Measurements from ENCODE around the gene C16orf92.
"Not testable (repeated sequence)": the region's sequence is repeated elsewhere in the genome, so short reads cannot be mapped to it uniquely, and the experiment has no call there.

Gene C16orf92

DNA sequence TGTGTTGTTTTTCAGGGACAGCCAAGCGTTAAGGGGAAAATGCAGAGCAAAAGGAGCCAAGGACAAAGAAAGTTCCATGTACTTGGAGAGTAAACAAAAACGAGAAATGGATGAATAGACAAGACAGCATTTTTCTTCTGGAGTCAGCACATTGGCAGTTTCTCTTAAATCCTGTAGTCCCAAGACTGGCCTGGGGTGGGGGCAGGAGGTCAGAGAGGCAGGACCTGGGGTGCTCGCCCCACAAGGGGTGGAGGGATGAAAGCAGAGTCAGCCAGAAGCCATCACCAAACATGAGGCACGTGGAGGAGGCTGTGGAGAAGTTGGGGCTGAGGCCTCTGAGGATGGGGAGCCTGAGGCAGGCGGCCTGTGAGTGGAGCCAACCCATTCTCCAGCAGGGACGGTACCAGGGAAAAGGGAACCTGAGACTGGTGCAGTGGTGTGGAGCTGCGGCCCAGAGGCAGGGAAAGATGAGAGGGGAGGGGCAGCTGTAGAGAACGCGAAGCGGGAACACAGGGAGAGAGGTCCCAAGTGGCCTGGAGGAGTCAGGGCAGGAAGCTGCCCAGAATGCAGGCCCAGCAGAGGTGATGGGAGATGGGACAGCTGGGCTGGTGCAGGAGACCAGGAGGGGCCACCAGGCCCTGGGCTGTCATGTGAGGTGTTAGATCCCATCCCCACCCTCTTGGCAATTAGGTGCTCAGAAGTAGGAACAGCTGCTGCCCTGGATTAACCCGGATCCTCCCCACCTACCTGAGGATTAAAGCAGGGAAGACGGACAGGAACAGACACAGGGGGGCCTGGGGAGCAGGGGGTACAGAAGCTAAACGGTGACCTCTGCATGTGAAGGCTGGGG, 4.8 kb downstream of the C16orf92 start:
- DNase-seq, result no peak

DNA sequence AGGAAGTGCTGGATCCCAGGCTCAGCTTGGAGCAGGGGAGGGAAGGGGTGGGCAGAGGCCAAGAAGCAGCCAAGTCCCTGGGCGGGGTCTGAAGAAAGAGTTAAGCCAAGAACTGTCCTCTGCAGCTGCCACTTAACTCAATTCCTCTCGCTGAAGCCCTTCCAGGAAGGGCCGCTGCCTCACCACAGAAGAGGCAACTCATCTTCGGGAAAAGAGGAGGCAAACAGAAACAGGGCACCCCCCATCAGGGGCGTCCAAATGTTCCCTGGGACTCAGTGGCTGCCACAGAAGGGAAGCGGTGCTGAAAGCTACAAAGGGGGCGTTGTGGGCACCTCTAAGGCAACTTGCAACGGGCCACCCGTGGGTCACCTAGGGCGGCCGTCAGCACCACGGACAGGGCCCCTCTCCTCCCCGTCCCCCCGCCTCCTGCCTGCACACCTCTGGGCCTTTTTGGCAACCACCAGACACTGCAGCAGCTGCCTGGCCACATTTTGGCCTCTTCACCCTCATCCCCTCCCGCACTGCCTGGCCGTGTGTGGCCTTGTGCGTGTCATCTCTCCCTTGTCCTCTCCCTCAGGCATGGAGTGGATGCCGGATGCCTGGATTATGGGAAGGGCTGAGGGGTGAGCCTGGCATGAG, 5.6 kb downstream of the C16orf92 start:
- DNase-seq, result no peak

DNA sequence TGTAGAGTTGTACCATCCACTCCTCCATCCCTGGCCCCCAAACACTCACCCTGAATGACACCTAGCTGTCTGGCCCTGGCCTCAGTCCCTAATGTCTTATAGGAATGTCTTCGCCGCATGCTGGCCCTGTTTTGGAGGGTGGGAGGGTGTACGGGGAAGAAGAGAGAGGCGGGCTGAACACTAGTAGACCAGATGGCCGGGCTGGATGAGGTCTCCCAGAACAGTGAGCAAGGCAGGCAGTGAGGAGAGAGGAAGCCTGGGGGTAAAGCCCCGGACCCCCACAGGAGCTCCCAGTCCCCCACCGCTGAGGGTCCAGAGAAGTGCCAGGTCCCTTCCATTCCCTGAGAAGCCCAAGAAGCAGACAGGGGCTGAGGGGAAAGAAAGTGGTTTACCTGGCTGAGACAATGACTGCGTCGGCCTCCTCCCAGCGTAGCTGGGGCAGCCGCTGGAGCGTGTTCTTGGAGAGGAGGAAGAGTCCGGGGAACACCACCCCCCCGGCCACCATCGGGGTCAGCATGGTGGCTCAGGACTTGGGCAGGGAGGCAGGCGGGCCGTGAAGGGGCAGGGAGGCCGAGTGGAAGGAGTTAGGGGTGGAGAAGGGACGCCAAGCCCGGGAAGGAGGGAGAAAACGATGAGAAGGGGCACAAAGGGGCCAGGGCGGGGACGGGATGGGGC, 7.2 kb downstream of the C16orf92 start:
- DNase-seq, result no peak

DNA sequence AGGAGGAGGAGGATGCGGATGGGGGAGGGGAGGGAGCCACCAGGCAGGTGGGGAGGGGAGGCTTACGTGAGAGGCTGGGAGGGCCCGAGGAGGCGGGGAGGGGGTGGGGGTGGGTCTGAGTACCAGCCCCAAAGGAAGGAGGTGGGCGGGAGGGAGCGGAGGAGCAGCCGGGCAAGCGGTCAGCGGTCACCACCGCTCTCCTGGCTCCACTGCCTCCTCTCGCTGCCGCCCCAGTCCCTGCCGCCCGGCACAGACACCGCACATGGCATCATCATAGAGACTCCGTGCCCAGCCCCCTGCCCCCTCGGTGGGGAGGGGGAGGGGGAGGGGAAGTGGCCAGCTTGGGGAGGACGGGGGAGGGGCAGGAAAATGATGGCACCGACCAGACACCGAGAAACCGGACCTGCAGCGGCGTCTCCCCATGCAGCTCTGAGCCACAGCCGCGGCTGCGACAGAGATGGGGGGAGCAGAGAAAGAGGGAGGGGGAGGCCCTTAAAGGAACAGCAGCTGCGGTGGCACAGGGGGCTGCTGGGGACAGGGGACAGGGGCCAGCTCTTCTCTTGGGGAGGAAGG, 7.9 kb downstream of the C16orf92 start, which contains the start of gene TLCD3B:
TSS of gene TLCD3B (minus strand) at position 431 of the 573 bp plus-strand sequence. CDS start 744 bp downstream, outside the sequence.
- DNase-seq, result no peak

DNA sequence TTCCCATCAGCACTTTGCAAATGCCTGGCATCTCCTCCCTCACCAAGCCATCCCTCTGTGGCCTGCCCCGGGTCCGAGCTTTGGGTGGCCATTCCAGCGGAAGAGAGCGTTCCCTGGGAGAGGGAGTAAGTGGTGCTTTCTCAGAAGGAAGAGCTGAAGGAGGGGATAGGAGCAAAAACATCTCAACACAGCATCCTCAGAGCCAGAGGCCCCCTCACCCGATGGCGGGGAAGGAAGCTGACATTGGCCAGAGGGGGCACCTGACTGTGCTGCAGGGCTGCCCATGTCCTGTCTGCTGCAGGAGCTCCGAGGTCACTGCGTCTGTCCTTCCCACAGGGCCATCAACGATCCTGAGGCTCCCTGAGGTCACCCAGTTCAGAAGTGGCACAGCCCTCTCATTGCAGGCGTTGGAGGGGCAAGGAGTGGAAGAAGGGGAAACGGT, 8.5 kb downstream of the C16orf92 start:
- no peak for DNase-seq

DNA sequence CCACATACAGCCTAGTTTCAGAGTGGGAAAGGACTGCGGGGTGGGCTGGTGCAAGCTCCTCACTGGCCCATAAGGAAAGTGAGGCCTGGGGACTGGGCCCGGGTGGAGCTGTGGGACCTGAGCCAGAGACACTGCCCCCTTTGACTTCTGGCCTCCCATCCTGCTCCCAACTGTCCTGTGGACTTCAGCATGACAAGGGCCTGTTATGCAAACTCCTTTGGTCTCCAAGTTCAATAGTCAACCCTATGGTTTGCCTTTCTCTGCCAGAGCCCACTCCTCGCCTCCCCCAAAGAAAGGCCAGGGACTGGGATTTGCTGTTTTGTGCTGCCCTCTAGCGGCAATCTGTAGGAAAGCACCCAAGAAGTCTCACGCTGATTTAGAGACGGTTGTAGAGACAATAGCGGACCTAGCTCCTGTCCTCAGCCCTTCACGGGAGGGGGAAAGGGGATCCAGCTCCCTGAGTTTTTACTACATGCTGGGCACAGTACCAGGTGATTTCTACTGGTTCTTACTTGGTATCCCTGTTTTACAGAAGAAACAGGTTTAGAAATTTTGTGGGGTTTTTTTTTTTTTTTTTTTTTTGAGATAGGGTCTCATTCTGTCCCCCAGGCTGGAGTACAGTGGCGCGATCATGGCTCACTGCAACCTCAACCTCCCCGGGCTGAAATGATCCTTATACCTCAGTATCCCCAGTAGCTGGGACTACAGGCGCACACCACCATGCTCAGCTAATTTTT, 9.3 kb downstream of the C16orf92 start:
- peak; percentile 40 for DNase-seq

DNA sequence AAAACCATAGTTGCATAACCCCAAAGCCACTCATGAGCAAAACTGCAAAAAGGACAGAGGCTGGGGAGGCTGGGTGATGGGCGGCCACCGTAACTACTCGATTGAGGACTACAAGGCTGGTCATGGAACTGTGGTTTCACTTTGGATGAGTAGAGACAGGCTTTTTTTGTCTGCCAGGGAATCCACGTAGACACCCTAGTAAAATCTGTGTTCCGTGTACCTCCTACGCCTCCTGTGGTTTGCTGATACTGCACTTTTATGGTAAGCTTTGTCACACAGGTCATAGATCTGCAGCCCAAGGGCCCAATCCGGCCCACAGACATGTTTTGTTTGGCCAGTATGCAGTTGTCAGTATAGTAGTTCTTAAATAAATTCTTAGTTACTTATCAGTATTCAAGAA, 10.3 kb downstream of the C16orf92 start:
- no peak for DNase-seq

DNA sequence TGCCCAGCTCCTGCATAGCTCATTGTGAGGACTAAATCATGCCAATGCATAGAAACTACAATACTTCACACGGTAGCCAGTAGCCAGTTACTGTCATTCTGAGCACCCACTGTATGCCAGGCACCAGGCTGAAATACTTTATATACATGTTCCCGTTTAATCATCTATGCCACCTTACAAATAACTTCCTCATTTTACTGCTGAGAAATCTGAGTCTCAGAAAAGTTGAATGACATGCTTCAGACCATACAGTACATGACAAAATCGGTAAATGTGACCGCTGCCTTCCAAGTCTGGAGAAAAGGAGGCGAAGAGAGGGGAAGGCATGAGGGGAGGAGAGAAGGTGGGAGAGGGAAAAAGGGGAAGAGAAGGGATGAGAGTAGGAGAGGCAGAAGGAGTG, 17.2 kb downstream of the C16orf92 start:
- no peak for DNase-seq

DNA sequence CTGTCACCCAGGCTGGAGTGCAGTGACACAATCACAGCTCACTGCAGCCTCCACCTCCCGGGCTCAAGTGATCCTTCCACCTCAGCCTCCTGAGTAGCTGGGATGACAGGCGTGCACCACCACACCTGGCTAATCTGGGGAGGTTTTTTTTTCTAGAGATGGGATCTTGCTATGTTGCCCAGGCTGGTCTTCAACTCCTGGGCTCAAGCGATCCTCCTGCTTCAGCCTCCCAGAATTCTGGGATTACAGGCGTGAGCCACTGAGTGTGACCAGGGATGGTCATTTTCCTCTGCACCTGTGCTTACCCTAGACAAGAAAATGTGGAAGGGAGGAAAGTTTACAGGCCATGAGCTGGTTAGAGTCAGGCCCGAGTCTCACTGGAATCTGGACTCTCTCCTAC, 17.7 kb downstream of the C16orf92 start:
- not testable (repeated sequence) for DNase-seq

DNA sequence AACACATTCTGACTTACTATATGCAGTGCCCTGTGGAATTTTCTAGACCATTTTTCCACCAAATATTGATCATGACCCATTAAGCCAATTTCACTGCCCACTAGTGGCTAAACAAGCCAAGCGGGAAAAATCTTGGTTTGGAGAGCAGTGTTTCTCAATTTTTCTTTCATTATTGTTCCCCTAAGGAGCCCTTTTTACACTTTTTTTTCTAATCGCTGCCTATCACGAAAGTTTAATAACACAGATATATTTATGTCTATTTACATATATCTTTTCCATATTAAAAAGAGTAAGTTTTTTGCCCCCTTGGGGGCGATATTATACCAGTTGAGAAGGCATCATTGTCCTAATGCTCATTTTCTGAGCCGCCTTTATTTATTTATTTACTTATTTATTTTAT, 18.8 kb downstream of the C16orf92 start:
- DNase-seq, result no peak

DNA sequence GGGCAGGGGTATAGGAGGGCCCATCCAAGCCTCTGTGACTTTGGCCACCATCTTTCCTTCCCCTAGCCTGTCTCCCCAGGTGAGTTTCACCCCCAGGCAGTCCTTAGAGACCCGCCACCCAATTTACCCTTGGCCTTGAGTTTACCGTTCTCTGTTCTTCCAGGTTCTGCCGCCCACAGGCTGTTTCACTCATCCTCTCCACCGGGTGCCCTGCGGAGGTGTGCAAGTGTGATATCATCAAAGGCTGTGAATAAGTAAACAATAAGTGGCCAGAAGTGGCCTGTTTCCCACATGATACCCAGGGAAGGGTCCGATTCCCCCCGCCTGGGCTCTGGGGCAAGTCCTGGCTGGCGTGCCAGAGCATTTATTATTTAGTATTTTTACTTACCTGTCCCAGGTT, 23.2 kb downstream of the C16orf92 start:
- DNase-seq, result no peak

DNA sequence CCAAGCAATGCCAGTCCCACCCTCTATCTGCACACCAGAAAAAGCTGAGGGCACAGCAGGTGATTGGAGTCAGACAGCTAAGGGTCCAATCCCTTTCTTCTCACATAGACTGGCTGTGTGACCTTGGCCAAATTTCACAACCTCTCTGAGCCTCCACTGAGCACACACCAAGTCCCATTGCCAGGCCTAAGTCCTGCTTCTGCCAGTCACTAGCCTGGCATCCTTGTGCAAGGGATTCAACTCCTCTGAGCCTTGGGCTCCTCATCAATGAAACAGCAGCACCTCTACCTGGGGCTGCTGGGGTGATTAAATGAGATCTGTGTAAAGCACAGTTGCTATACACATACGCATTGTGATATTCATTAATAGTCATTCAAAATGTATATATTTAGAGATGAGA, 23.6 kb downstream of the C16orf92 start:
- DNase-seq, result no peak

DNA sequence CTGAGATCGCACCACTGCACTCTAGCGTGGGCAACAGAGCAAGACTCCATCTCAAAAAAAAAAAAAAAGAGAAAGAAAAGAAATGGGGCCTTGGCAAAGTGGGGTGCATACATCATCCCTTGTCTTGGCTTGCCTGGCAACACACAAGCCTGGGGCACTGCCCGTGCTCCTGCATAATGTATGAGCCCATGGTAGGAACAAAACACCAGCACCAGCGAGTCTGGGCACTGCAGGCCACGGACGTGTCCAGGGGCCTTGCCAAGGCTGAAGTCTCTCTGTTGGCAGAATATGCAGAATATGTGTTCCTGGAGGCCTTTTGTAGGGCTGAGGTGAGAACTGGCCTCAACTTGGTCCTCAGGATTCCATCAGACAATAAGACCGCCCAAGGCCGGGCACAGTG, 26.9 kb downstream of the C16orf92 start:
- DNase-seq, result no peak

DNA sequence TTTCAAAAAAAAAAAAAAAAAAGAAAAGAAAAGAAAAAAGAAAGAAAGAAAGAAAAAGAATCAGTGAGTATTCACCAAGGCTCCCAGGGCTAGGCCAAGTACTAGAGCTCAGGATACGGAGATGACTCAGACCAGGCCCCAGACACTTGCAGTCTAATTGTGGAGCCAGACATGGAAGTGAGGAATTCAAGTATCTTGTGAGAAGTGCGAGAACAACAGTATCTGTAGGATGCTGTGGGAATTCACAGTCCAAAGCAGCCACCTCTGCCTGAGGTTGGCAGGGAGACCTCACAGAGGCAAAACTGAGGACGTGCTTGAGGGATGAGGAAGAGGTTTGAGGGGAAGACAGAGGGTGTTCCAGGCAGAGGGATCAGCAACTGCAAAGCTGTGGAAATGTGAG, 28.5 kb downstream of the C16orf92 start:
- no peak for DNase-seq

DNA sequence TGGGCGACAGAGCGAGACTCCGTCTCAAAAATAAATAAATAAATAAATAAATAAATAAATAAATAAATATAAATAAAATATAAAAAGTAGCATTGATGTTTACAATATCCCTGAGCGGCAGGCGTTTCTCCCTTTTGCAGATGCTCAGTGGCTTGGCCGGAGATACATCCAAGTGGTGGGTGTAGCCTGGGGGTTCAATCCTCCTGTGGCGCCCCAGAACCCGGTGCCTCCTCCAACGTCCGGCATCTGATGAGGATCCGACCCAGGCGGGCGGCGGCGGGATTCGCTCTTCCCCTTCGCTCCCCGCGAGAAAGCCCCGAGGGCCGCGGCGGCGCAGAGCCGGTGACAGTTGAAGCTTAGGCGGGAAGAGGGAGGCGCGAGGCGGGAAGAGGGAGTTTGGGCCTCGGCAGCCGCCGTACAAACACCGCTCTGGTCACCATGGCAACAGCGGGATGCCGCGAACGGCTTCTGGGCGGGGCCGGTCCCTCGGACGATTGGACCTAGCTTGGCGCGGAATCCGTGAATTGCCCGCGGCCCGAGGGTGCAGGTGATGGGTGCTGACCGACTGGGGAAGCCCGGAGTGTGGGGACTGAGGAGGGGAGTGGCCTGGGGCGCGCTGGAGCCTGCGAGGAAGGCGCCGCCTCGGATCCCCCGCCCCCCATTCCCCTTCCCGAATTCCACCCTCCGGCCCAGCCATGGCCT, 29.8 kb downstream of the C16orf92 start:
- DNase-seq, result peak; percentile 73

DNA sequence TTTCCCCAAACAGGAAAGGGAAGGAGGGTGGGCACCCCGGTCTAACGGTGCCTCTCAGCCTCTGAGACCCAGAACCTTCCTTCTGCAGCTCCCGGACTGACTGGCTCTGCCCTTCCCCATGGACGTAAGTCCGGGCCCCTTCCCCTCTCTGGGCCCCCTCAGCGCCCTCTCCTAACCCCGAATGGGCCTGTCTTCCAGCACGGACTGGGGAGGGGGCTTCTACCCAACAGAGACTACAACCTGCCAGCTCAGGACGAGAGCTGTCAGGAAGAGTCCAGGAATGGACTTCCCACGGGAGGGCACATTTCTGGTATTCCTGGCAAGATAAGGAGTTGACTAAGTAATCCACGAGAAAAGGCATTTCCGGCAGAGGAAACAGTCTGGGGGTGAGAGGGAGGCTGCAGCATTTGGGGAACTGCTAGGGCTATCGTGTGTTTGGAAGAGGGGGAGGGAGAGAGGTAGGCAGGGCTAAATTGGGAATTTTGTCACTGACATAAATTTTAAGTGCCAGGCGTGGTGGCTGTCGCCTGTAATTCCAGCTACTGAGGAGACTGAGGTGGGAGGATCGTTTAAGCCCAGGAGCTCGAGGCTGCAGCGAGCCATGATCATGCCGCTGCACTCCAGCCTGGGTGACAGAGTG, 30.5 kb downstream of the C16orf92 start:
- DNase-seq, result no peak

DNA sequence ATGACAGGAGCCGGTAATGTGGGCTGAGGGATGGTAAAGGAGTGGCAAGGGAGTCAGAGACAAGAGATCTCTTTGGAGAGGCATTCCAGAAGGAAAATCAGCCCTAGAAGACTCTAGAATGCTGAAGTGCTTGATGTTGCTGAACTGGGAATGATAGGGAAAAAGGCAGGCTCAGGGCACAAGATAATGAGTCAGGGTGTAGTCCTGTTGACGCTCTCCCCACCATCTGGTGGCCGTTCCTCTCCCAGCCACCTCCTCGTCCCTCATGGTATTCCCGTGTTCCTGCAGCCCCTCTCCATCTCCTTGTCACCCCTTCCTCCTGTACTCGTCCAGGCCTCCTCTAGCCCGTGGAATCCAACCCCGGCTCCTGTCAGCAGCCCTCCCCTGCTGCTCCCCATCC, 31.5 kb downstream of the C16orf92 start:
- DNase-seq, result no peak

DNA sequence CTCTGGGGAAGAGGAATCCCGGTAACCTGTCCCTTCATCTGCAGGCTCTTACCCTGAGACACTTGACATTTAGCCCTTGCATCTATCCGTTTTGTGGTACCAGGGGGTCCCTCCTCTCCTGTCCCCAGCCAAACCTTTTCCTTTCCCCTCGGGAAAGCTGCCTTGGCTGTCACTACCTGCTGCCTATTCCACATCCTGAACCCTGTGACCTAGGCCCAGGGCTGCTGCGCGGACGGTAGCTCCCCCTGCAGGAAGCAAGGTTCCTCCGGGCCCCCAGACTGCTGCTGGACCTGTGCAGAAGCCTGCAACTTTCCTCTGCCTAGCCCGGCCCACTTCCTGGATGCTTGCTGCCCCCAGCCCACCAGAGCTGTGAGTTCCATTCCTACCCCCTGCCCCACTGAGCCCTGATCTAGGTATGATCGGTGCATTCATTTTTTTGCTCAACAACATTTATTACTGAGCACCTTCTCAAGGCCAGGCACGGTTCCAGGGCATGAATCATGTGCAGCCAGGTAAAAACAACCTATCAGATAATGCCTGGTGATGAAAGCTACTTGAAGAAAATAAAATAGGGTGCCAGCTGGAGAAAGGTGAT, 32.1 kb downstream of the C16orf92 start:
- peak; percentile 10 for DNase-seq

DNA sequence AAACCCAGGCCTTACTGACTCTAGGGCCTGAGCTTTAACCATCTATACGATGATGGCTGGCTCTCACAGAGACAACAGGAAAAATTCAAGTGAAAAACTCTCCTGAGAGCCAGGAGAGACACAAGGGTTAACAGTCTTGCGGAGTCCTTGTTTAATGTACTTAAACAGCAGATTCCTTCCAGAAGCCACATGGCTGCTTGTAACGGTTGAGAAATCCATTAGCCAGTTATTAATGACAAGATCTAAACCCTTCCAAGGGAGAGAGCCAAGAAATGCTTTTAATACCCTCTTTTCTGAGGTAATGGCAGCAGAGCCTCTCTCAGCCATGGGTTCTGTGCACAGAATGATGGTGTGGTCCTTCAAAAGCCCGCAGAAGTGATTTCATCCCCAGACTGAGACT, 37.3 kb downstream of the C16orf92 start:
- DNase-seq, result no peak

DNA sequence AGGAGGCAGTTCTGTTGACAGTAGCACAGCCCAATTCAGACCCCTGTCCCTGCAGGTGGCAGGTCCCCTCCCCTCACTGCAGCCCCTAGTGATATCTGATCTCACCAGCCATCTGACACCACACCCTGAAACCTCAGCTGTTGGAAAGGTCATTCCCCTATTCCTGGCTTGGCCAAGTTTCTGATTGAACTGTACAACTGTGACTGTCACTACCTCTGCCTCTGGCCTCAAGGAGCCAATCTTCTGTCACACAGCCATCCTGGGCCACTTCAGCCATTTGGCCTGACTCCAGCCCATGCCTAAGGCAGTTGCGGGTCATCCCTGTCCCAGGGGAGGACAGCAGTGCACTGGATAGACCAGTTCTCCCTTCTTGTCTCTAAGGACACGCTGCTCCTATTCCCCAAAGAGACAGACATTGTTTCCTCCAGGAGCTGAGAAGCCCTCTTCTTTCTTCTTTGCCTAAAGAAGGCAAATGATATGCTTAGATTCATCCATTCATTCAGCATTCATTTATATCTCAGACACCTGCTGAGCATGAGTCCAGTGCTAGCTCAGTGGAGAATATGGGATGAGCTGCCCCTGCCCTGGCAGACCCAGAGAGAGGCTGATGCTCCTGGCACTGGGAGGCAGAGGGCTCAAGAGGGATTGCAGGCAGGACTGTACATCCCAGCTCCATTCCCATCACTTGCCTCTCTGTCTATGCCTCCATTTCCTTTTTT, 38.0 kb downstream of the C16orf92 start:
- DNase-seq, result no peak
